ENCODE measurements around the gene GRN. TPM values are rescaled to one million over a fixed set of nuclear protein-coding genes. Genes with fewer than 3 reads are reported as not detected.
A peak's percentile ranks its signal among the peaks of the same experiment; 100 is the strongest.

Gene GRN
- total and polyA plus RNA-seq, 9 of the 15 experiments (the other 6 are each of a cell fraction or from before 2014, with no cell fraction given) = 5.4 to 75.3 (median 20.7) TPM

GRCh38 chr17:44308320-44308818, 36.7 kb upstream of the GRN start, which contains the start of gene RUNDC3A (continued):
- TF ChIP-seq TFAP4 (CRISPR knock-in tag; IDR thresholded peaks at IDR 0.05; ENCODE audit: borderline replicate concordance) (peak; percentile 85), MTA2 (IDR thresholded peaks at IDR 0.05; ENCODE audit: low read depth) (no peak), ATF1 (CRISPR knock-in tag; IDR thresholded peaks at IDR 0.05) (peak; percentile 64), ATF1 (tag; IDR thresholded peaks at IDR 0.05) (peak; percentile 91), CCNT2 (IDR thresholded peaks at IDR 0.05; ENCODE audit: borderline replicate concordance, extremely low read depth, insufficient read length, low read depth, low read length) (peak; percentile 34), GABPB1 (CRISPR knock-in tag; IDR thresholded peaks at IDR 0.05) (peak; percentile 64; the same call in 1 of the 2 replicates), EHMT2 (IDR thresholded peaks at IDR 0.05) (peak; percentile 97), ZBTB12 (CRISPR knock-in tag; IDR thresholded peaks at IDR 0.05) (peak; percentile 78), JUND (IDR thresholded peaks at IDR 0.05; ENCODE audit: borderline replicate concordance, low read depth, low read length) (0 out of 2 replicates have a peak, but pooled peaks have one; percentile 42), JUND (tag; IDR thresholded peaks at IDR 0.05; ENCODE audit: borderline replicate concordance, low read depth, low read length) (no peak; the same call in 2 of the 3 replicates), ZNF197 (CRISPR knock-in tag; IDR thresholded peaks at IDR 0.05; ENCODE audit: low read depth) (peak; percentile 61; the same call in 1 of the 2 replicates), MAZ (CRISPR knock-in tag; conservative IDR thresholded peaks at IDR 0.05 in 1 of 2, IDR thresholded peaks at IDR 0.05 in 1 of 2) (peak; percentile 79 to 94), HDAC1 (IDR thresholded peaks at IDR 0.05) (peak in 1 of 2 experiments; percentile 45; a peak in 1 of 4 replicates), PRMT5 (CRISPR knock-in tag; IDR thresholded peaks at IDR 0.05) (peak; percentile 82; the same call in 1 of the 2 replicates), ZBTB49 (CRISPR knock-in tag; IDR thresholded peaks at IDR 0.05; ENCODE audit: borderline replicate concordance) (0 out of 2 replicates have a peak, but pooled peaks have one; percentile 48), E2F6 (IDR thresholded peaks at IDR 0.05; ENCODE audit: borderline replicate concordance in 1 of 2, extremely low read depth in 1 of 2, insufficient read depth in 1 of 2, insufficient read length in 1 of 2, low read depth in 1 of 2, low read length in 1 of 2, poor library complexity in 1 of 2, severe bottlenecking in 1 of 2) (peak in 1 of 2 experiments; percentile 25), SP1 (CRISPR knock-in tag; IDR thresholded peaks at IDR 0.05) (peak; percentile 80), KDM4B (IDR thresholded peaks at IDR 0.05; ENCODE audit: borderline replicate concordance in 2 of 2, low read depth in 1 of 2) (0 out of 4 replicates have a peak, but pooled peaks of 1 of the 2 experiments have one; percentile 31), ZNF766 (CRISPR knock-in tag; conservative IDR thresholded peaks at IDR 0.05) (peak; percentile 64; the same call in 1 of the 2 replicates), ZBTB7A (IDR thresholded peaks at IDR 0.05; ENCODE audit: borderline replicate concordance, control insufficient read depth, low read depth, low read length) (peak; percentile 75)

Data from K562 (cell line).